KMS-11 (cell line): ENCODE data around the gene VENTX.

Experiments used
- H2AFZ ChIP-seq: fragments of 200-600 bp; sonication (generic); 2 replicates; pipeline ENCODE4 v1.6.1; 2016; ENCODE audit warnings: antibody characterized with exemption, mixed run types, low read depth
- H3K27ac ChIP-seq: fragments of 200-600 bp; sonication (generic); 2 replicates; pipeline ENCODE4 v1.6.1; 2016; ENCODE audit warnings: mild to moderate bottlenecking, mixed run types
- H3K27me3 ChIP-seq: fragments of 200-600 bp; sonication (generic); 2 replicates; pipeline ENCODE4 v1.6.1; 2017; ENCODE audit warnings: mild to moderate bottlenecking, low read depth, mixed run types, moderate library complexity; ENCODE audit not compliant: insufficient read depth
- H3K36me3 ChIP-seq: fragments of 200-600 bp; sonication (generic); 2 replicates; pipeline ENCODE4 v1.6.1; 2017; ENCODE audit warnings: mild to moderate bottlenecking, mixed run types; ENCODE audit not compliant: insufficient read depth
- H3K4me1 ChIP-seq: fragments of 200-600 bp; sonication (generic); 2 replicates; pipeline ENCODE4 v1.6.1; 2016; ENCODE audit warnings: mild to moderate bottlenecking, low read depth, mixed run types; ENCODE audit not compliant: poor library complexity, severe bottlenecking
- H3K4me2 ChIP-seq: fragments of 200-600 bp; sonication (generic); 2 replicates; pipeline ENCODE4 v1.7.0; 2016; ENCODE audit warnings: mild to moderate bottlenecking, mixed run types
- H3K4me3 ChIP-seq: fragments of 200-600 bp; sonication (generic); IDR thresholded peaks from 2 replicates; pipeline ENCODE4 v1.6.1; 2017; ENCODE audit warnings: low read depth, low read length, mixed read lengths; ENCODE audit not compliant: insufficient read depth
- H3K79me2 ChIP-seq: fragments of 200-600 bp; sonication (generic); 2 replicates; pipeline ENCODE4 v1.6.1; 2016; ENCODE audit warnings: low read depth, mixed run types; ENCODE audit not compliant: insufficient read depth
- H3K9ac ChIP-seq: fragments of 200-600 bp; sonication (generic); 2 replicates; pipeline ENCODE4 v1.6.1; 2016; ENCODE audit warnings: mild to moderate bottlenecking, mixed run types
- H4K20me1 ChIP-seq: fragments of 200-600 bp; sonication (generic); 2 replicates; pipeline ENCODE4 v1.6.1; 2016; ENCODE audit warnings: mild to moderate bottlenecking, mixed run types; ENCODE audit not compliant: insufficient read depth
- TF ChIP-seq, protein P1 (sequence below): fragments of 200-600 bp; sonication (generic); conservative IDR thresholded peaks from 2 replicates; pipeline ENCODE4 v1.6.1; 2017; ENCODE audit warnings: low read depth, mild to moderate bottlenecking, antibody characterized with exemption, low read length, moderate library complexity, mixed read lengths

The VENTX gene

DNA sequence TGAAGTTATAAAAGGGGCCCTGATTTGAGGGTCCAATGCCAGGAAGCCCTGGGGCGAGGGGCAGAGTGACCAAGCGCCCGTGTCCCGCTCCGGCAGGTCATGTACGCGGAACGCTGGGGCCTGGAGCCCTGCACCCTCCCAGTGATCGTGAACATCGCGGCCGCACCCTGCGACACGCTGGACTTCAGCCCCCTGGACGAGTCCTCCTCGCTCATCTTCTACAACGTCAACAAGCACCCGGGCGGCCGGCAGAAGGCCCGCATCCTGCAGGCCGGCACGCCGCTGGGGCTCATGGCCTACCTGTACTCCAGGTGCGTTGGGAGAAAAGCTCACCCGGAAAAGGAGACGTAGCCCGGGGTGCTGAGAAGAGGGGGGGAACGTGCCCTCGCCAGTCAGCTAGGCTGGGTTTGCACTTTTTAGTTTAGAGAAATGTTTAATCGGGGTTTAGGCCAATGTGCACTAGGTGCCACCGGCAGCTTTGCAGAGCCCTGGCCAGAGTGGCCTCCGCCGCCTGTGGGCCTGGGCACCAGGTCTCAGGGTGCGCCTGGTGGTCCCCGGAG is 30.5 kb upstream of the VENTX start:
- Histone ChIP-seq H3K4me2 (no peak overlapping the region), H2AFZ (no peak overlapping the region), H3K9ac (no peak overlapping the region), H3K79me2 (no peaks in the 10 kb centered on the region), H3K27me3 (peaks cover 46% of the 10 kb centered on the region), H3K4me1 (no peaks in the 10 kb centered on the region), H4K20me1 (no peaks in the 10 kb centered on the region), H3K27ac (no peak overlapping the region), H3K4me3 (no peak overlapping the region), H3K36me3 (no peaks in the 10 kb centered on the region)
- TF ChIP-seq, protein P1, sequence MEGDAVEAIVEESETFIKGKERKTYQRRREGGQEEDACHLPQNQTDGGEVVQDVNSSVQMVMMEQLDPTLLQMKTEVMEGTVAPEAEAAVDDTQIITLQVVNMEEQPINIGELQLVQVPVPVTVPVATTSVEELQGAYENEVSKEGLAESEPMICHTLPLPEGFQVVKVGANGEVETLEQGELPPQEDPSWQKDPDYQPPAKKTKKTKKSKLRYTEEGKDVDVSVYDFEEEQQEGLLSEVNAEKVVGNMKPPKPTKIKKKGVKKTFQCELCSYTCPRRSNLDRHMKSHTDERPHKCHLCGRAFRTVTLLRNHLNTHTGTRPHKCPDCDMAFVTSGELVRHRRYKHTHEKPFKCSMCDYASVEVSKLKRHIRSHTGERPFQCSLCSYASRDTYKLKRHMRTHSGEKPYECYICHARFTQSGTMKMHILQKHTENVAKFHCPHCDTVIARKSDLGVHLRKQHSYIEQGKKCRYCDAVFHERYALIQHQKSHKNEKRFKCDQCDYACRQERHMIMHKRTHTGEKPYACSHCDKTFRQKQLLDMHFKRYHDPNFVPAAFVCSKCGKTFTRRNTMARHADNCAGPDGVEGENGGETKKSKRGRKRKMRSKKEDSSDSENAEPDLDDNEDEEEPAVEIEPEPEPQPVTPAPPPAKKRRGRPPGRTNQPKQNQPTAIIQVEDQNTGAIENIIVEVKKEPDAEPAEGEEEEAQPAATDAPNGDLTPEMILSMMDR, result no peak

GRCh38 chr10:133207627-133208026 is 30.0 kb upstream of the VENTX start:
- Histone ChIP-seq H3K9ac (no peak overlapping the region), H3K4me3 (no peak overlapping the region), H3K27me3 (peaks cover 42% of the 10 kb centered on the region), H3K79me2 (no peaks in the 10 kb centered on the region), H4K20me1 (no peaks in the 10 kb centered on the region), H3K27ac (no peak overlapping the region), H3K4me2 (no peak overlapping the region), H3K36me3 (no peaks in the 10 kb centered on the region), H2AFZ (no peak overlapping the region), H3K4me1 (no peaks in the 10 kb centered on the region)
- TF ChIP-seq, protein P1, result no peak

GRCh38 chr10:133208466-133208865 is 29.2 kb upstream of the VENTX start:
- H3K4me1 ChIP-seq, result no peaks in the 10 kb centered on the region
- no peak overlapping the region for H3K9ac ChIP-seq
- no peaks in the 10 kb centered on the region for H4K20me1 ChIP-seq
- peaks cover 40% of the 10 kb centered on the region for H3K27me3 ChIP-seq
- no peak overlapping the region for H3K4me3 ChIP-seq
- no peaks in the 10 kb centered on the region for H3K36me3 ChIP-seq
- no peaks in the 10 kb centered on the region for H3K79me2 ChIP-seq
- no peak overlapping the region for H2AFZ ChIP-seq
- no peak overlapping the region for H3K4me2 ChIP-seq
- TF ChIP-seq, protein P1, result no peak
- no peak overlapping the region for H3K27ac ChIP-seq

DNA sequence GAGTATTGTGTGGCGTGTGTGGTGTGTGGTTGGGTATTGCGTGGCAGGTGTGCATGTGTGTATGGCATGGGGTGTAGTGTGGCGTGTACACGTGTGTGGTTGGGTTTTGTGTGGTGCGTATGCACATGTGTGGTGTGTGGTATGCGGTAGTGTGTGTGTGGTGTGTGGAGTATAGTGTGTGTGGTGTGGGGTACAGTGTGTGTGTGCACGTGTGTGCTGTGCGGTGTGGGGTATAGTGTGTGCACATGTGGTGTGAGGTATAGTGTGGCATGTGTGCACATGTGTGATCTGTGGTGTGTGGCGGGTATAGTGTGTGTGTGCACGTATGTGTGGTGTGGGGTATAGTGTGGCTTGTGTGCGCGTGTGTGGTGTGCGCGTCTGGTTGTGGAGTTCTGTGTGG is 28.5 kb upstream of the VENTX start:
- TF ChIP-seq, protein P1, result no peak
- Histone ChIP-seq H3K36me3 (no peaks in the 10 kb centered on the region), H2AFZ (no peak overlapping the region), H3K4me1 (no peaks in the 10 kb centered on the region), H3K27ac (no peak overlapping the region), H3K4me3 (no peak overlapping the region), H3K4me2 (no peak overlapping the region), H3K27me3 (peaks cover 36% of the 10 kb centered on the region), H3K9ac (no peak overlapping the region), H3K79me2 (no peaks in the 10 kb centered on the region), H4K20me1 (no peaks in the 10 kb centered on the region)
